Daoy (cell line): ENCODE data around the gene UCKL1. TPM values are rescaled to one million over a fixed set of nuclear protein-coding genes. Genes with fewer than 3 reads are reported as not detected.
A peak's percentile ranks its signal among the peaks of the same experiment; 100 is the strongest.
"Not testable (repeated sequence)": the region's sequence is repeated elsewhere in the genome, so short reads cannot be mapped to it uniquely, and the experiment has no call there.

Source experiments
- DNase-seq: peaks from one replicate; pipeline ENCODE4 v3.0.0-alpha.2; 2015; ENCODE audit warnings: low read depth
- total RNA-seq: library from RNA; depleted of rRNA; stranded (reverse); fragments of >200 nt; shearing (Covaris generic); gene quantifications from 2 replicates; pipeline ENCODE4 v1.2.3, GENCODE V29; 2014

Gene UCKL1
- total RNA-seq, 1 experiment from 2014 or later, result 6.3 TPM

DNA sequence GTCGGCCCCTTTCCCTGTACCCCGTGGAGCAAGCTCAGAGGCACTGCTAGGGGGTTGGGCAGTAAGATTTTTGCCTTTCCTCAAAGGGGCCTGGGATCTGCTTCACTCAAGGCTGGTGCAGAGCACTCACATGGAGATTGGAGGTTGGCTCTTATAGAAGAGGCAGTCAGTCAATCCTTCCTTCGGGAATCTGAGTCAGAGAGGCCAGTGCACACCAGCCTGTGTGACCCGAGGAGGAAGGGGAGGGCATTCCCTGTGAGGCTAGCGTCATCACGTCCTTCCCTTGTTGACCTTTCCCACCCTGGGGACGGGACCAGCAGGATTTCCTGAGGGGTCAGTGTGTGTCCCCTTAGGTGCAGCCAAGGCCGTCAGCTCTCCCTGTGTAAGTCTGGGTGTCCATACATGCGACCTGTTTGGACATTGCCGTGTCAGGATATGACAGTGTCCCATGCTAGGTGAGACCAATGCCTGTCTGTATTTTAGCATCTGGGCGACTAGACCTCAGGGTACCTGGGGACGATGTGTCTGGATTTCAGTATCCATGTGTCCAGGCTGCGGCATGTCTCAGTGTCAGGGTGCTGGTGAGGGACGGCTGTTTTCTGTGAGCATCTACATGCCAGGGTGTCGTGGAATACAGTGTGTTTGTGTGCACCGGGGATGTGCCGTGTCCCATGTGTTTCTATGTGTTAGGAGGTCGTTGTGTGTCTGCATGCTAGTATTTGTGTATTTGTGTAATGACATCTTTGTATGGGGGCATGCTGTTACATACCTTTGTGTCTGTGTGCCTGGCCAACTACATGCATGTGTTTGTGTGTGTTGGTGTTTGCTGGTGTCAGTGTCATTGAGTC is 16.3 kb upstream of the UCKL1 start:
- peak; percentile 13 for DNase-seq

DNA sequence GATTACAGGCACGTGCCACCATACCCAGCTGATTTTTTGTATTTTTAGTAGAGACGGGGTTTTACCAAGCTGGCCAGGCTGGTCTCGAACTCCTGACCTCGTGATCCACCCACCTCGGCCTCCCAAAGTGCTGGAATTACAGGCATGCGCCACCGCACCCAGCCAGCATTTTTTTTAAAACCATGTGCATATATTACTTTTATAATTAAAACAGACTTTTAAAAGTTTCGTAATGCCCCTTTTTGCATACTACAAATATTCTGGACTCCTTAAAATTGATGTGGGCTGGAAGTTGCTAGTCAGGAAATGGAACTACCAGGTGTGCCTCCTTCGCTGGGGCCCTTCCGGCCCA is 15.7 kb upstream of the UCKL1 start:
- DNase-seq, result not testable (repeated sequence)

DNA sequence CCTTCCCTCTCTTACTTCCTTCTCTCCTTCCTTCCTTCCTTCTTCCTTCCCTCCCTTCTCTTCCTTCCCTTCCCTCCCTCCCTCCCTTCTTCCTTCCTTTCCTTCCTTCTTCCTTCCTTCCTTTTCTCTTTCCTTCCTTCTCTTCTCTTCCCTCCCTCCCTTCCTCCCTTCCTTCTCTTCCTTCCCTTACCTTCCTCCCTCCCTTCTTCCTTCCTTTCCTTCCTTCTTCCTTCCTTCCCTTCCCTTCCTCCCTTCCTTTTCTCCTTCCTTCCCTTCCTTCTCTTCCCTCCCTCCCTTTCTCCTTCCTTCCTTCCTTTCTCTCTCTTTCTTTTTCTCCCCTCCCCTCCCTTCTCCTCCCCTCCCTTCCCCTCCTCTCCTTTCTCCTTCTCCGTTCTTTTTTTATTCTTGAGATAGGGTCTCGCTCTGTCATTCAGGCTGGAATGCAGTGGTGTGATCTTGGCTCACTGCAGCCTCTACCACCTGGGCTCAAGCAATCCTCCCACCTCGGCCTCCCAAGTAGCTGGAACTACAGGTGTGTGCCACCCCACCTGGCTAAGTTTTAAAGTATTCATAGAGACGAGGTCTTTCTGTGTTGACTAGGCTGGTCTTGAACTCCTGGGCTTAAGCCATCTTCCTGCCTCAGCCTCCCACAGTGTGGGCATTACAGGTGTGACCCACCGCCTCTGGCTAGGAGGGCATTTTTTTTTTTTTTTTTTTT is 14.7 kb upstream of the UCKL1 start:
- no peak for DNase-seq

DNA sequence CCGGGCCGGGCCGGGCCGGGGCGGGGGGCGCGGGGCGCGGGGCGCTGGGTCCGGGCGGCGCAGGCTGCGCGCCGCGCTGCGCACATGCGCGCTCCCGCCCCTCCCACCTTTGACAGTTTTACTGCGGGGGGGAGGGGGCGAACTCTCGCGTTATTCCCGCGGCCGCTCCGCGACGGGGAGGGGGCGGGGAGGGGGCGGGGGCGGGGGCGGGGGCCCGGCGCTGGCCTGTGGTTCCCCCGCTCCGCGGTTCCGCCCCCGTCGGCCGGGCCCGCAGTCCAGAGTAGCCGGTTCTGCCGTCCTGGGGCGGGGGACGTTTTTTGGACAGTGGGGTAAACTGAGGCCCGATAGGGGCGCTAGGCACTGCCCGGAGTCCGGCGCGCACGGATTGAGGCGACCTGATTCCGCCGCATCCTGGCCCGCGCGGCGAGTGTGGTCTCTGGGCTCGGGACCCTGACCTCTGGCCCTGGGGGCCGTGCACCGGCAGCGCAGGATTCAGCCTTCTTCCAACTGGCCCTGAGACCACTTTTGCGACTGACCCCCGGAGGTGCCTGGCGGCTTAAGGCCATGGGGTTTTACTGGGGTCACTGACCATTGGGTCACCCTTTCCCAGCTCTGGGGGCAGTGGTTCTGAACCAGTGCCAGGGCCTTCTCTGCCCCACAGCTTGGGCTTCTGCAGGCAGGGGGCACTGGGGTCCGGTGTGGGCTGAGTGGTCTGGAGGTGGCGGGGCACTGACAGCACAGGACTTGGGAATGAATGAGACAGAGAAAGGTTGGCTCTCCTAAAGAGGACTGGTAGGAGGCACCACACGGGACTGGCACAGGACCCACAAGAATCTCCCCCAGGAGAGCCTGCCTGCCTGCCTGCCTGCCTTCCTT is 13.9 kb upstream of the UCKL1 start, which contains the start of gene ZNF512B:
Gene ZNF512B (minus strand): TSS at position 93 of the 876 bp plus-strand sequence. CDS start 1,980 bp downstream, outside the sequence.
- DNase-seq, result peak; percentile 65

DNA sequence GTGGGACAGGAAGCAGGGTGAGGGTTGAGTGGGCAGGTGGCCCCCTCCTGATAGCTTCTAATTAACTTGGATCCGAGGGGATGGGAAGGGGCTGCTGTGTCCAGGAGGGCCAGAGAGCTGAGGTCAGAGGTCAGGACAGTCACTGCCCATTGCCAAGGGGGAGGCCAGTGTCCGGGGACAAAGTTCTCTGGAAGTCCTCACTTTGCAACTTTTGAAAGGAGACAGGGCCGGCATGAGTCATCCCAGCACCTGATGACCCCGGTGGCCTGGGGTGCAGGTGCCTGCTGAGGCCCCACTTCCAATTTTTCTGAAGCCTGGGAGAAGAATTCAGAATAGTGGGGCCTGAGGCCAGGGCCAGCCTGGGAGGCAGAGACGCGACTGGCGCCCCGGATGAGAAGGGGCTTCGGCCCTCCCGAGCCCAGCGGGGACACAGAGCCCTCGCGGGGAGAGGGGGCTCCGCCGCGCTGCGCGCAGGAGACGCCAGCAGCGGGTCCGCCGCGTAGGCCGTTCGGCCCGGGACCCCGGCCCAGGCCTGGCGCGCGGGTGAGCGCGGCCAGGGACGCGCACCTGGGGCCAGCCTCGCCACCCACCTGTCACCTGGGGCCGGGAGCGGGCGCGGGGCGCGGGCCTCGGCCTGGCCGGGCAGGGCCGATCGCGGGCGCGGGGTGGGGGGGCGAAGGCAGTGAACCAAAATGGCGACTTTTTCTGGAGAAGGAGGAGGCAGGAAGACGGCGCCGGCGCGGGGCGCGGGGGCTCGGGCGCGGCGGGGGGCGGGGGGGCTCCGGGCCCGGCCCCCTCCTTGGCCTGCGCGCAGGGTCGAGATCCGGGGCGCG is 12.9 kb upstream of the UCKL1 start:
- peak; percentile 17 for DNase-seq

DNA sequence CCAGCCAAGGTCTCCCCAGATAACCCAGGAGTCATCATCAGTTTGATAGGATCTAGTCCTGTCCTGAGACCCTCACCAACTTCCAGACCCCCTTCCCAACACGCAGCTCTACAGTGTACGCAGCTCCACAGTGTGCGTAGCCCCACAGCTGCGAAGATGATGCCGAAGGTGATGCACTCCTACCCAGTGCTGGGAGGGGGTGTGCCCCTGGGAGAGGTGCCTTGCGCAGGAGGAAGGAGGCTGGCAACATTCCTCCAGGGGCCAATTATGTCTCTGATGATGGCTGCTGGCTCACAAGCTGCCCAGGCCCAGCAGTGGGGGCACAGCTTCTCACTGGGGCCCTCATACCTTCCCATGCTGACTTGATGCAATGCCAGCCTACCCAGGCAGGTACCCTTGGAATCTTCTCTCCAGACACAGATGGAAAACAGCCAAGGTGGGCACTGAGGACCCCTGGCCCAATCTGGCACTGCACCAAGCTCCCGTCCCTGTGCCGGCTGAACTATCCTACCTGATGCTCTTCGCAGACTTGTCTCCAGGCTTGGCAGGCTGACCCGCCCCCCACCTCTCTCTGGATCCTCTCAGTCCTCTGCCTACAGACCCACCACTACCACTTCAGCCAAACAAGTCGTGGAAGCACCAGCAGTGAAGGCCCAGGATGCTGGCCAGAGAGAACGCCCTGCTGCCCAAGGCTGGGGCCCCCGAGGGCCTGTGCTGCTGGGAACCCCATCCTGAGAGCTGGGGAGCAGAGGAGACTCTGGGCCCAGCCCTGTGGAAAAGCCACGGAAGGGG is 12.1 kb upstream of the UCKL1 start:
- peak; percentile 1 for DNase-seq

DNA sequence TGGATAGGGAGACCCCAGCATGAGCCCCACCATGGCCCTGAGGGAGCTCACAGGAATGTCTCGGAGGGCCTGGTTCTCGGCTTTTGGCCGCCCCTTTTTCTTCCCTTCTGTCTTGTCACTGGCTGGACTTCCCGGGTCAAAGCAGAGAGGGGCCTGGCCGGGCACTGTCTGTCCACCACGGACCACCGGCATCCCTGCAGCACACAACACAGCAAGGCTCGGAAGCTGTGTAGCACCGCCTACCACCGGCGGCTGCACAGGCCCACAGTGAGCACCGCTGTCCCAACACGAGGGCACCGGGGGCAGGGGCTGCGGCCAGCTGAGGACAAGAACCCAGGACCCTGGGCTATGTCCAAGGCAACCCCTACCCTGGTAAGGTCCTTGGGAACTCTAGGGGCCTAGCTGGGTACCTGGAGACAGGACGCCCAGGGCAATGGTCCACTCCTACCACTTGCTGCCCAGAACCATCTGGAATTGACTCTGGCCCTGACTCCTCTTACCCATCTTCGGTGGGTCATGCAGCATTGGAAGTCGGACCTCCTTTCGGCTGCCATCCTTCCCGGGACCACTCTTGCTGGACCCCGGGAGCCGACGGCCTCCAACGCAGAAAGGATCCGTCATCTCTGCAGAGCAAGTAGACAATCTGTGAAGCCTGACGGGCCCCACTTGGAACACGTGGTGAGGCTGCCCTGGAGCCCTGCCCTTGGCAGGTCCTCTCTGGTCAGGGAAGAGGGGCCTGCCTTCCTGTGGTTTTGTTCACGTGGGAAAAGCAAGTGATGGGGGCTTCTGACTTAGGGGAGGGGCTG is 11.3 kb upstream of the UCKL1 start:
- peak; percentile 0 for DNase-seq

DNA sequence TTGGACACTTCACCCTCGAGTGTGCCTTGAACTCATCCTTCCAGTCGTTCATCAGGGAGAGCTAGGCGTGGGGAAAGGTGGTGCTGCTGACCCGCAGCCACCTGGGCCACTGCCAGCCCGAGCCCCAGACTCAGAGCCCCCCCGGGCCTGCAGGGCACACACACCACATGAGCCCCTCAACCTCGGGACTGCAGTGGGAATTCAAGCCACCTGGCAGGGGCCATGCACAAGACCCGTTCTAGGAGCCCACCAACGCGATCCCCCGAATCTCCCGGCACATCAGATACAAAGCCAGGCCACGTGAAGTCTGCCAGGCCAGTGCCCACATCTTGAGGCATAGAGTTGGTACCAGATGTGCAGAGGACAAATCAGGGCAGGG is 10.7 kb upstream of the UCKL1 start:
- peak; percentile 1 for DNase-seq

DNA sequence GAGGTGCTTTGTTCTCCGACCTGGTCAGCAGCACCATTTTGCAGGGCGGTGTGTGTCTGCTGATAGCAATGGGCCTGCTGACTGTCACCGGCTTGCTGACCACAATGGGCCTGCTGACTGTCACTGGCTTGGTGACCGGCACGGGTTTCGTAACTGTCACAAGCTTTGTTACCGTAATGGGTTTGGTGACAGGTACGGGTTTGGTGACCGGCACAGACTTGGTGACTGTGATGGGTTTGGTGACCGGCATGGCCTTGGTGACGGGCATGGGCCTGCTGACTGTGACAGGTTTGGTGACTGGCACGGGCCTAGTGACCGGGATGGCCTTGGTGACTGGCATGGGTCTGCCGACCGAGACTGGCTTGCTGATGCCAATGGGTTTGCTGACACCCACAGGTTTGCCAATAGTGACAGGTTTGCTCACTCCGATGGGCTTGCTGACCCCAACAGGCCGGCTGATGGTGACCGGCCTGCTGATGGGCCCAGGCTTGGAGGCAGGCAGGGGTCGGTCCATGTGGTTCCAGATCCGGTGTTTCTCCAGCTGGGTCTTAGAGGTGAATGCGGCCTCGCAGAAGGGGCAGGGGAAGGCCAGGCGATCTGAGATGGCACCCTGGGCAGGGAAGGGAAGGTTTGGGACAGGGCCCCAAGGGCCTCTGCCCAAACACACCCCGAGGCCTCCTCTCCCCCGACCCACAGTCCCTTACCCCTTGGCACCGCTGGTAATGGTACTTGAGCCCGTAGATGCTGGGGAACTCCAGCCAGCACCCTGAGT is 10.1 kb upstream of the UCKL1 start:
- peak; percentile 2 for DNase-seq

DNA sequence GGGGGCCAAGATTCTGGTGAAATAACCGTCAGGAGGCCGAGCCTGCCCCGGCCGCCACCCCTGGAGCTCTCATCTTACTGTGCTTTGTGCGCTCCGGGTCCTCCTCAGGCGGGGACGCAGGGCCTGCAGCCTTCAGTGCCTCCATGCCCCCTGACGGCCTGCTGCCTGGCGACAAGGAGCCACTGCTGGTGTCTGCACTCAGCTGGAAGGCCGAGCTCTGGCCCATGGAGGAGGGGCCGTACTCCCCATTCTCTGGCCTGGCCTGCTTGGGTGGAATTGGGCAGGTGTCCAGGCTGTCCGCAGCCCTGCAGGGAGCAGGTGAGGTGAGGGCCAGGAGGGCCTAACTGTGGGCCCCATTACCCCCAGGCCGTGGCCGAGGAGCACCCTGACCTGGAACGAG is 8.2 kb upstream of the UCKL1 start:
- no peak for DNase-seq

DNA sequence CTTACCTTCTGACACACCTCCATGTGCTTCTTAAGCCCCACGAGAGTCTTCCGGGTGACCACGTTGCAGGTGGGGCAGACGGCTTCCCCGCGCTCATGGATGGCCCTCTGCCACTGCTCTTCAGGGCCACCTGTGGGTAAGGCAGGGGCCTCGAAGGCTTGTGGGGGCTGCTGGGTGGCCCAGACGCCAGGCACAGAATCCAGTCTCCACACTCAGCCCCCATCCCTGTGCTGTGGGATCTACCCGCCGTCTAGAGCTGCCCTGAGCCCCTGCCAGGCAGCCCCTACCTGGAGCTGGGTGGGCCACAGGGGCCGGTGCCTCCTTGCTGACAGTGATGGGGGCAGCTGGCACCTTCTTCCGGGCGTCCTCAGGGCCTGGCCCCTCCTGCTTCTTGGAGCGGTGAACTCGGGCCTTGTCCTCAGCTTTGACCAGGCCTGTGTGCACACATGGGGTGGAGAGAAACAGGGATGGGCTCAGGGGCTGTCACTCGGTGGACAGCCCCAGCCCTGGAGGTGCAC is 7.6 kb upstream of the UCKL1 start:
- DNase-seq, result no peak

DNA sequence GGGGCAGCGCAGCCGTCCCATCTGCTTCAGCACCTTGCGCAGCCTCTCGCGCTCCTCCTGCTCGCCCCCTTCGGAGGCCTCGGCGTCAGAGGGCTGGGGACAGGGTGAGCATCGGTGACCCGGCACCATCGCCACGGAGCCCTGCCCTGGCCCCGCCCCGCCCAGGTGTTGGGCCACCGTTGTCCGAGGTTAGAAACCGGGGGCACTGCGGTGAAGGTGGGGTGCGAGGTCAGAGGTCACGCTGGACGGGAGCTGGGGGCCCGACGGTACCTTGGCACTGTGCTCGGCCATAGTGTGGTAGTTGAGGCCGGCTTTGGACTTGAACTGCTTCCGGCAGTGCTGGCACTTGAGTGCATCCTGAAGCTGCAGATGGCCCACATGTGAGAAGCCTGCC is 7.1 kb upstream of the UCKL1 start:
- DNase-seq, result no peak

DNA sequence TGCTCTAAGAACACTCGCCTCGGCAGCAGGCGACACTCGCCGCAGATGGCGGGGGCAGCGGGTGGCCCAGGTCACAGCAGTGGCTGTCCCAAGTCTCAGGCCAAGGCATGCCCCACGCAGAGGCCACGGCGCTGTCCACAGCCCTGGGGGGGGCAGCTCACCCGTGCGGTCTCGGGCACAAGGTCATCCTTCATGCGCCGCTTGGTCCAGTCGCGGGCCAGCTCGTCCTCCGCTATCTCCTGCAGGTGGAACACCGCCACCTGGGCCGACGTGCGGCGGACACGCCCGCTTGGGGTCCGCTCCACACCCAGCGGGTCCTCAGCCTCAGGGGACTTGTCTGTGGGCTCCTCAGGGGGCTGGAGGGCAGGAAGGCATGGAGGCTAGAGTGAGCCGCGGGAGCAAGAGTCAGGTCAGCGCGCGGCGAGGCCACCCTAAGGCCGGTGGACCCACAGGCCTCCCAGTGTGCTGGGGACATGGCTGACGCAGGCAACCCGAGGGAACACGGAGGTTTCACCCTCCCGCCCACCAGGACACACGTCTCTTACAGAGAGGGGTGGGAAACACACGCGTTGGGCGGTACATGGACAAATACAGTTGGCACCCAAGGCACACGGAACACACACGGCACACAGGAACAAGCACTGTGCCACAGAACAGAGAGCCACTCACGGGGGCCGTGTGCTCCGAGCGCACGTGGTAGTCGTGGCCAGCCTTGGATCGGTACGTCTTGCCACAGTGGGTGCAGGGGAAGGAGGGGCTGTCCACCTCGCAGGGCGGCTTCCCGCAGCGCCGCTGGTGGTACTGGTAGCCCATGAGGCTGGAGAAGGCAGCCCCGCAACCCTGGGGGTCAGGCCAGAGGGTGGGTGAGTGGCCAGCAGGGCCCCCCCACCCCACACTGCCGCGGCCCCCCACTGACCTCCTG is 6.5 kb upstream of the UCKL1 start:
- no peak for DNase-seq

DNA sequence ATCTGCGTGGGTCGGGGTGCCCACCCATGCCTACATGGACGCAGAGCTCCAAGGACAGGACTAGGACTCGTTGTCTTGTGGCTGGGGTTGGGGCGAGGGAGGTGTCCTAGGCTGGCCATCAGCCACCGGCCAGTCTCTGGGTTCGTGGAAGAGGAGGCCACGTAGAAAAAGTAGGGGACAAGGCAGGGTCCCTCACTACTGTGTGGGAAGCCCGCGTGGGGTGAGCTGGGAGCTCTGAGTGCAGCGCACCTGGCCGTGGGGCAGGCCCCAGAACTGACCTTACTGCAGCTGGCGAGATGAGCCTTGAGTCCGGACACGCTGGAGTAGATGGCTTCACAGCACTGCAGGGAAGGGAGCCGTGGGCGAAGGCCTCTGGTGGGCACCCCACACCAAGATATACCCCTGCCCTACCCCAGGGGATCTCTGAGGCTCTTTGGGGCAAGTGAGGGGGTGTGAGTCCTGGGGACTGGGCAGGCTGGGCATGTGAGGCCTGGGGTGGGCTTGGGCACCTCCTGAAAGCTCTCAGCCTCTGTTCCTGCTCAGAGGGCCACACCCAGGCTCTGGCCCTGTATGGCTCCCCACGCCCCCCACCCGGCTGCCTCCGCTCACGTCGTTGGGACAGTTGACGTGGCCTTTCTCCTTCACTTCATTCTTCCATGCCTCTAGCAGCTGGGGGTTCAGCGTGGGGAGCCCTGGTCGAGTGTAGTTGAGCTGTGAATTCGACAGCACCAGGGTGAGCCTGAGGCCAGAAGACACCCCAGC is 5.6 kb upstream of the UCKL1 start:
- DNase-seq, result no peak

DNA sequence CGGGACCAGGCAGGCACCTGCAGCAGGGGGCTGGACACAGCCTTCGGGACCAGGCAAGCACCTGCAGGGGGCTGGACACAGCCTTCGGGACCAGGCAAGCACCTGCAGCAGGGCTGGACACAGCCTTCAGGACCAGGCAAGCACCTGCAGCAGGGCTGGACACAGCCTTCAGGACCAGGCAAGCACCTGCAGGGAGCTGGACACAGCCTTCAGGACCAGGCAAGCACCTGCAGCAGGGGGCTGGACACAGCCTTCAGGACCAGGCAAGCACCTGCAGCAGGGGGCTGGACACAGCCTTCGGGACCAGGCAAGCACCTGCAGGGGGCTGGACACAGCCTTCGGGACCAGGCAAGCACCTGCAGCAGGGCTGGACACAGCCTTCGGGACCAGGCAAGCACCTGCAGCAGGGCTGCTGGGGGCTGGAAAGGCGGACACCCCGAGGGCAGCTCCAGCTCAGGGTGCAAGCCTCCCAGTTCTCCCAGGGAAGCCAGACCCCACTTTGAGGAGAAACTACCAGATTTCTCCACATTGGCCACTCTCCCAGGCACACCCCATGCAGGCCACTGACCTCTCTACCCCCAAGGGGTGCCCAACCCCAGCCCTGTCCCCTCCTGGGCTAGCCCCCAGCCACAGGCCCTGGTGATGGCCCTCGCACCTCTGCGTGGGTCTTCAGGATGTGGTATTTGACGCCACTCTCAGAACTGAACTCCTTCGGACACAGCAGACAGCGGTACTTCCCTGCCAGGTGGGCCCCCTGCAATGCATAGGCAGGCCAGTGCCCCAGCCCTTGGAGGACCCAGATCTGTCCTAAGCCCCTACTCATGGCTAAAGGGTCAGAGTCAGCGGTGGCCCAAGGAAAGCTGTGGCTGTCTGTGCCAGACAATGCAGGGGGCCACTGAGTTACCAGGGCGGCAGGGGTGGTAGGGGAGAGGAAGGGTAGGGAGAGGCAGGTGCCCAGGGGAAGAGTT is 4.7 kb upstream of the UCKL1 start:
- not testable (repeated sequence) for DNase-seq

DNA sequence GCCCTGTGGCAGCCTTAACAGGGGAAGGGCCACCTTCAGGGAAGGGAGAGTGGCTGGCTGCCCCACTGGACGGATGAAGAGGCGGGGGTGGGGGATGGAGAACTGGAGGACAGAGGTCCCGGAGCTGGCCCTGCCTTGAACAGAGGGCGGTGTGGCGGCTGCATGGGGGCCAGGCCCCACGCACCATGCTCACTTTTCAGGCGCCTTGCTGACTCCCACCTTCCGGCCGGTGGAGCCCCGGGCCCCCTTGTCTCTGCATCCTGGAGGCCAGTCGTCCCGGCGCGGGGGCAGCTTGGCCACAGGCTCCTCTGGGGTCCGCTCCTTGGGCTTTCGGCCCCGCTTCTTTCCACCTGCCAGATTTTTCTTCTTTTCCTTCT is 3.5 kb upstream of the UCKL1 start:
- no peak for DNase-seq
